Measurements from ENCODE around the gene ZFAND3.

Gene ZFAND3

GRCh38 chr6:38021571-38021970 is 202.0 kb downstream of the ZFAND3 start:
- Histone ChIP-seq H3K9me3 (ENCODE audit: severe bottlenecking) (peaks cover 3% of the 10 kb centered on the region), H3K27ac (no peak overlapping the region), H3K27me3 (ENCODE audit: insufficient read depth, low read depth, severe bottlenecking) (no peaks in the 10 kb centered on the region), H3K36me3 (no peaks in the 10 kb centered on the region), H3K4me3 (ENCODE audit: low read depth, low read length) (no peak overlapping the region)
- DNase-seq, result no peak
- no peak for TF ChIP-seq CTCF (IDR thresholded peaks at IDR 0.05; ENCODE audit: low read depth, low read length)

DNA sequence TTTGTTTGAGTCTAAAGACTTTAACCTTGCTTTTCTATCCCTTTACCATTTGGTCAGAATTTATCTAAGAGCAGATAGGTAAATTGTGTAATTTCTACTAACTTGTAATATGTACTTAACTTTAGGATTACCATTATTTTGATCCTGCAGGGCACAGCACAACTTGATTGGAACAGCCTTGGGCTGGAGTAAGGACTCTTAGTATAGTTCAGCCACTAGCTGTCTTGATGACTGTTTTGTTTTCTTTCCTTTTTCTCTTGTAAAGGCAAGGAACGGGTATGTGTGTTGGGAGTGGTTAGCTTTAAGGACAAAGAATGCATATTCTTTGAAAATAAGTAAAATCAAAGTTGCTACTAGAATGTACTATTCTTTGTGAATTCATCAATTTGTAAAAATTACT is 203.2 kb downstream of the ZFAND3 start:
- no peak for TF ChIP-seq CTCF (IDR thresholded peaks at IDR 0.05; ENCODE audit: low read depth, low read length)
- DNase-seq, result no peak
- no peaks in the 10 kb centered on the region for H3K36me3 ChIP-seq

GRCh38 chr6:38024908-38025307 is 205.4 kb downstream of the ZFAND3 start:
- Histone ChIP-seq H3K27me3 (ENCODE audit: insufficient read depth, low read depth, severe bottlenecking) (no peaks in the 10 kb centered on the region), H3K4me3 (ENCODE audit: low read depth, low read length) (no peak overlapping the region), H3K9me3 (ENCODE audit: severe bottlenecking) (peaks cover 3% of the 10 kb centered on the region), H3K27ac (no peak overlapping the region), H3K36me3 (no peaks in the 10 kb centered on the region)
- TF ChIP-seq CTCF (IDR thresholded peaks at IDR 0.05; ENCODE audit: low read depth, low read length), result no peak
- DNase-seq, result no peak

More for the DNA sequence above, 203.2 kb downstream of the ZFAND3 start:
- Histone ChIP-seq H3K27ac (no peak overlapping the region), H3K4me3 (ENCODE audit: low read depth, low read length) (no peak overlapping the region), H3K9me3 (ENCODE audit: severe bottlenecking) (peaks cover 3% of the 10 kb centered on the region), H3K27me3 (ENCODE audit: insufficient read depth, low read depth, severe bottlenecking) (no peaks in the 10 kb centered on the region)

DNA sequence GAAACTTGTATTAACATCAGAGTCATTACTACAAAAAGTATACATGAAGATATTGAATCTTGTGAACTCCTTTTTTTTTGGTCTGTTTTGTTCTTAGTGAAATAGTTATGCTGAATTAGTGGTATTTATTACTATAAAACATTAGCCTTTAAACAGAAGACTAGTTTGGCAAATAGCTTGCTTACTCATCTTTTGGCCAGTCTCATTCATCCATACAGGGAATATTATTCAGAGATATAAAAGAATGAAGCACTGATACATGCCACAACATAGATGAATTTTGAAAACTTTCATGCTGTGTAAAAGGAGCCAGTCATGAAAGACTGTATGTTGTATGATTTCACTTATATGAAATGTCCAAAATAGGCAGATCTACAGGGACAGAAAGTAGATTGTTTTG is 205.9 kb downstream of the ZFAND3 start:
- Histone ChIP-seq H3K27ac (no peak overlapping the region), H3K27me3 (ENCODE audit: insufficient read depth, low read depth, severe bottlenecking) (no peaks in the 10 kb centered on the region), H3K4me3 (ENCODE audit: low read depth, low read length) (no peak overlapping the region), H3K36me3 (no peaks in the 10 kb centered on the region), H3K9me3 (ENCODE audit: severe bottlenecking) (peaks cover 3% of the 10 kb centered on the region)
- DNase-seq, result no peak
- no peak for TF ChIP-seq CTCF (IDR thresholded peaks at IDR 0.05; ENCODE audit: low read depth, low read length)

- H3K27ac ChIP-seq, result no peak overlapping the region
- H3K9me3 ChIP-seq (ENCODE audit: severe bottlenecking), result peaks cover 3% of the 10 kb centered on the region
Observed at GRCh38 chr6:38027685-38028373, 208.3 kb downstream of the ZFAND3 start.

More at GRCh38 chr6:38027685-38028373, 208.3 kb downstream of the ZFAND3 start:
- DNase-seq, result no peak
- H3K4me3 ChIP-seq (ENCODE audit: low read depth, low read length), result no peak overlapping the region
- no peaks in the 10 kb centered on the region for H3K36me3 ChIP-seq
- no peak for TF ChIP-seq CTCF (IDR thresholded peaks at IDR 0.05; ENCODE audit: low read depth, low read length)
- H3K27me3 ChIP-seq (ENCODE audit: insufficient read depth, low read depth, severe bottlenecking), result no peaks in the 10 kb centered on the region

Data from WERI-Rb-1 (cell line).